Tongue (tissue), 2 donors: Measurements from ENCODE around the gene IP6K3. TPM values are rescaled to one million over a fixed set of nuclear protein-coding genes. Genes with fewer than 3 reads are reported as not detected.

Experiments
- DNase-seq: peaks from one replicate; pipeline ENCODE4 v3.0.0-alpha.2; 2015
- total RNA-seq: library from RNA; depleted of rRNA; stranded (reverse); fragments of >200 nt; gene quantifications from one replicate; pipeline ENCODE4 v1.2.3, GENCODE V29; 2014

The IP6K3 gene
- total RNA-seq, 1 donor from 2014 or later: 41.4 TPM

DNA sequence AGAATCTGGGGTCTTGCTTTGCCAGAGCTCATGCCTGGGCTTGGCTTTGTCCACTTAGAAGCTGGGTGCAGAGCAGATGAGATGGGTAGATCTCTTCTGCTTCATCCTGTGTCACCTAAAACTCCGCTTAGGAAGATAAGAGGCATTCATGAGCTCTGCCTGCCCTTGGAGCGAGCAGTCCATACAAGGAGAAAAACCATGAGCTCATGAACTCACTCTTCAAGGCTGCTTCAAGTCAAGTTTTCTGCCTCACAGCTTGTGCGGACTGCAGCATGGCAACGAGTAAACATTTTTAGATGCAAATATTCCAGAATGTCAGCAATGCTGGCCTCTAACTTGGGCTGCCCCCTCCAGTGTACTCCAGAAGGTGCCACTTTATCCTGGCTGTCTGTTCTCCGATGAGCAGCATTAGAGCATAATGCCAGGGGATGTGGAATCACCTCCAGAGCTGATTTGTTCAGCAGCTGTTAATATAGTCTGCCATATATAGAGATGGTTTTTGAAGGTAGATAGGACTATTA lies 24.5 kb downstream of the IP6K3 start:
- DNase-seq: no peak

DNA sequence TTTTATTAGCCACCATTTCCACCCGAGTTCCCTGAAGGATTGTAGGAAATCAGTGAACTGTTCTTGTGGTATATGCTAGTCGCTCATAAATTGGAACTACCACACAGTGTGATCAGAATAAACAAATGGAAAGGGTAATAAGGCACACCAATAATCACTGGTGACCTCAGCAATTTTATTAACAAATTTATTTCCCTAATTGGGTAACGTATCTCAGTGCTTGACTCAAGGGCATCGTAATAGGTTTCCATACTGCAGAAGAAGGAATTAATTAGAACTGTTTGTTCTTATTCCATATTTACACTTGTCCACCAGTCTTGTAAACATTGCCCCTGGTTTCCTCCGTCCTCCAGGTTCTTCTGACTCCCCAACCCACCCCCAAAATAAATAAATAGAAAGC lies 25.2 kb downstream of the IP6K3 start:
- DNase-seq: no peak

DNA sequence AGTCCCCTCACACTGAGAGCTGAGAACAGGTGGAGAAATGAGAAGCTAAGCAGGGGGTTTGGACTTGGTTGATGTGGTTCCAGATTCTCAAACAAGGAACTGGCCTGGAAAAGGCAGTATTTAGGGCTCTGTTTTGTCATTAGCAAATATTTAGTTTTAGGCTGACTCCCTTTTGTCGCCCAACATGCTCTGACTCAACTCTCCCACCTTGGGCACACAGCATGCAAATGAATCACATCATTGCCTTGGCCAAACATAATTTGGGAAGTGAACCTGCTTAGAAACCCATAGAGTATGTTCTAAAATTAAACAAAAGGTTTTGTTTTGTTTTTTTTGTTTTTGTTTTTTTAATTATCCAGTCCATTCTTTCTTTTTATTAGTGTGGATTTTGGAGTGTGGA lies 25.7 kb downstream of the IP6K3 start:
- DNase-seq: no peak

DNA sequence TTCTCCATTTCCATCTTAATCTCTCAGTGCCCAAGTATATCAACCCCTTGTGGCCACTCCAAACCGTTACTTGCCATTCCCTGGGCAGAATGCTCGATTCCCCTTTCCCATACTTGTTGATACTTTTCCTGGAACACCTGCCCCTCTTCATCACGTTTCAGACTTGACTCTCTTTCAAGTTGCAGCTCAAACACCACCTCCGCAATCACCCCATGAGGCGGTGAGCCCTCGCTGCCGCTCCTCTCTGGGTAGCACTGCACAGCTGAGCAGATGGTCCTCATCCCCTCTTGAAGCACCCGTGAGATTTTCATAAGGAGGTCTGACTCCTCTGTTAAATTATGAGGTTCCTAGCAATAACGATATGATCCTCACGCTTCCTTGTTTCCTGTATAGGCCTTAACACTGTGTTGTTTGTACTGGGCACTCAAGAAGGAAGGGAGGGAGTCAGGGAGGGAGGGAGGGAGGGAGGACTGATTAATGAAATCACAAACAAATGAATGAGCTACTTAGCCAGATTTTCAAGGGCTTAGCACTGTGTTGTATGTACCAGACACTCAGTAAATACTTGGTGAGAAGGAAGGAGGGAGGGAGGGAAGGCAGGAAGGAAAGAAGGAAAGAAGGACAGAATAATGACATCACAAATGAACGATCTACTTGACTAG lies 27.2 kb downstream of the IP6K3 start:
- DNase-seq: no peak

DNA sequence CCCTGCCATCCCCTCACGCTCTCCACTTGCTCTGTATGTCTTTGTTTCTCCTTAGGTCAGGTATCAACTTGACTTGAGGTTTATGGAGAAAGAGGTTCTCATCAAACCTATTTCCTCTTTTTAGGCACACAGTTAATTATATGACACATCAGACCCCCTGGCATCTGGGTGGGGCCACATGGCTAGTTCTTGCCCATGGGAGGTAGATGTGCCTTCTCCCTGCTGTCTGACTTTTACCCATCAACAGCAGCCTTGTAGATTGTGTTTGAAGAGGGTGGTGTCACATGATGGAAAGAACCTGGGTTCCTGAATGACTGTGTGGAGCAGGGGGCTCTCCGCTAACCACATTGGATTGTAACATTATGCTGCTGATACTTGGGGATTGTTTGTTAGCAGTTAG lies 28.0 kb downstream of the IP6K3 start:
- no peak for DNase-seq

DNA sequence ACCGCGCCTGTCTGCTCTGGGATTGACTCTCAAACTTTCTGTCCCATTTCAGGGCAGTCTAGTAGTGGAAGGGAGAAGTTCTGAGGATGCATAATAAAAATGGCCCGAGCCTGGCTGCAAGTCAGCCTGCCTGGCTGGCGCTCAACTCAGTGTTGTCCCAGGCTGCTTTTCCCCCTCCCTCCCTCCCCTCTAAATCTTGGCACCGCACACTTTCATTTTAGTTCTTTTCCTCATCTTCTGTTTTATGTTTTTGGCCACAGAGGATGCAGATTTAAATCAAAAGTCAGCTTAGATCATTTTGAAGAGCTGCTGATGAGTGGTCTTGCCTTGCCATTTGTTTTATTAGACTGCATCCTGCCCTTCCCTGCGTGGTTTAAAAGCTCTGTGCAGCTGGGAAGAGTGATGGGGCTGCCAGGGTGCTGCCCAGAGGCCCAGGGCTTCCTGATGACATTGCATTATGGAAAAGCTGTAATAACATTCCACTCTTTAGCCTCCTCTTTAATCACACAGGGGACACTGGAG lies 28.7 kb downstream of the IP6K3 start:
- peak; percentile 30 for DNase-seq

DNA sequence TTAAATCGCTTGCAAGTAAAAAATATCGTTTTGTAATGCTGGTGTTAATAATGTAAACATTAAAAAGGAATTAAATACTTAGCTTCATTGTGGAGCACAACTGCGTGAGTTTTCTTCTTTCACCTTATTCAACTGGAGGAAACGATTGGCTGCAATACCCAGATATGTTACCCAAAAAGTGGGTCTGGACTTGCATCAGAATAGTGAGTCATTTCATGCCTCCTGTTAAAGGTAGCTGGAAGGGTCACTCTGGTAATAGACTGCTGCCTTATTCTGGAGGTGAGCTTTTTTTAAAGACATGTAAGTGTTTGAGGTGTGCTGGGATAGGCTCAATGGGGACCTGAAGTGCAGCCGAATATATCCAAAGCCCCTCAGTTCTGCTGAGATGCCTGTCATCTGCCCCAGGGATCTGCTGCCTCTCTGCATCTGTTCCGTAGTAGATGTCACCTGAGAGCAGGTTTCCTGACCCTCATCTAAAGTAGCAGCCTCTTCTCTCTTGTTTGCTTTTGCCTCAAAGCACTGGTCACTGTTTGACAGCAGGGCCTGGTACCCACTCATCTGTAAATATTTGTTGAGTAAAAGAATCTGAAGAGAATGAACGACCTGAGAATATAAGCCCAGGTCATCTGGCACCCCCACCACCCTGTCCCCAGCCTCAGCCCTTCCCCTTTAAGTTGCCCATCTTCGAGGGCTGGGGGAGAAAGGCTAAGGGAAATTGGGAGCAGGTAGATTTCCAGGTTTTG lies 29.6 kb downstream of the IP6K3 start:
- no peak for DNase-seq

DNA sequence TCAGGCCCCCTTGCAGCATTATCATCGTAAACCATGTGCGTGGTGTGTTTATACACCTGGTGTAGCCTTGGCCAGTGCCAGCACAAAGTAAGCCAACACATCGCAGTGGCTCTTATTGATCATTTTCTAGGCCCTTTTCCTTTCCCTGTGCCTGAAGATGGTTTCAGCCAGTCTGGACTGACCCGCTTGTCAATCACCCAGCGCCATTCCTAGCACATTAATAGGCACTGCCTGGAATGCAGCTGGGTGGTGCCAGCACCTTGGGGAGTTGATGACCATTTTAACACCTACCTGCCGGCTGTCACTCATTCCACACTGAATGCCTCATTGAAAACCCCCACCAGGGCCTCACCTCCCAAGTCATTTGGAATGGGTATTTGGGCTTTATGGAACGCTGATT lies 30.3 kb downstream of the IP6K3 start:
- no peak for DNase-seq

DNA sequence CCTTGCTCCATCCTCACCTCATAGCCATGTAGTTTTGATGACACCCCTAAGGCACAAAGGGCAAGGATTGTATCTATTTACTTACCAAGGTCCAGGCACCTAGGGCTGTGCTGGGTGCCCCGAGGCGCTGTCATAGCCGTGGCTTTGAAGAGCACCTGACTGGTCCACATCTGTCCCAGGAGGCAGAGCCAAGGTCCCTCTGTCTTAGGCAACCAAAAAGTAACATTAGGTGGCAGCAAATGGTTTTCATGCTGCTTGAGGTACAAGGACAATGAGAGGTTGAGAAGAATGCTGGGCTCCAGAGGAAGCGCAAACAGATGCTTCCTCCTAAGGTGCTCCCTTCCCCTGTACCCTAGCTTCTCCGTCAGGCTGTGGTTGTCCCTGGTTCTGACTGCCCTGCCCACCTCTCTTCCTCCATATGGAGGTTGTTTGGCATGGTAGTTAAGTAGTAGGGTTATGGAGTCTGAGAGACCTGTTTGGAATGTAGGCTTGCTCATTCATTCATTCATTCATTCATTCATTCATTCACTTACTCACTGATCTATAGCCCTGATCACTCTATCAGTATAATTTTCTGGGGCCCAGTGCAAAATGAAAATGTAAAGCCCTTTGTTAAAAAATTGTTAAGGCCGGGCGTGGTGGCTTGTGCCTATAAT lies 32.2 kb downstream of the IP6K3 start:
- DNase-seq: no peak

DNA sequence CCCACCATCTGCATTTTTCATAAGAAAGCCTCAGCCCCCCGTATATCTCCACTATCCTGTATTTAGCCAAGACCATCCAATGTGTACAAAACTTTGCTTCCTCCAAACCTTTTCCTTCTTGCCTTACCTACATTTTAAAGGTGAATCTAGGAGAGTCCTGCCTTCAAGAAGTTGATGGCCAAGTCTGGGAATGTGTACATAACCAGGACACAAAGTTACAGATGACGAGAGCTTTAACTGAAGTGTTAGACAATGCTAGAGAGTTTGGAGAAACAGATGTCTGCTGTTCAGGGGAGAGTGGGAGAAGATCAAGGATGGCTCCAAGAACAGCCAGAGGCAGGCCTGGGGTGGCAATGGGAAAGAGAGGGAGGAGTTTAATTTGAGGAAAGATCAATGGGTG lies 32.9 kb downstream of the IP6K3 start:
- DNase-seq: no peak

DNA sequence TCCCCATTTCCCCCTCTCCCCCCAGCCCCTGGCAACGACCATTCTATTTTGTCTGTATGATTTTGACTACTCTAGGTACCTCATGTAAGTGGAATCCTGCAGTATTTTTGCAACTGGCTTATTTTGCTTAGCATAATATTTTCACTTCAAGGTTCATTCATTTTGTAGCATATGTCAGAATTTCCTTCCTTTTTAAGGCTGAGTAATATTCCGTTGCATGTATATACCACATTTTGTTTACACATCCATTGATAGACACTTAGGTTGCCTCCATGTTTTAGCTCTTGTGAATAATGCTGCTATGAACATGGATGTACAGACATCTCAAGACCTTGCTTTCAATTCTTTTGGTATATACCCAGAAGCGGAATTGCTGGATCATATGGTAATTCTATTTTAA lies 33.8 kb downstream of the IP6K3 start:
- no peak for DNase-seq

DNA sequence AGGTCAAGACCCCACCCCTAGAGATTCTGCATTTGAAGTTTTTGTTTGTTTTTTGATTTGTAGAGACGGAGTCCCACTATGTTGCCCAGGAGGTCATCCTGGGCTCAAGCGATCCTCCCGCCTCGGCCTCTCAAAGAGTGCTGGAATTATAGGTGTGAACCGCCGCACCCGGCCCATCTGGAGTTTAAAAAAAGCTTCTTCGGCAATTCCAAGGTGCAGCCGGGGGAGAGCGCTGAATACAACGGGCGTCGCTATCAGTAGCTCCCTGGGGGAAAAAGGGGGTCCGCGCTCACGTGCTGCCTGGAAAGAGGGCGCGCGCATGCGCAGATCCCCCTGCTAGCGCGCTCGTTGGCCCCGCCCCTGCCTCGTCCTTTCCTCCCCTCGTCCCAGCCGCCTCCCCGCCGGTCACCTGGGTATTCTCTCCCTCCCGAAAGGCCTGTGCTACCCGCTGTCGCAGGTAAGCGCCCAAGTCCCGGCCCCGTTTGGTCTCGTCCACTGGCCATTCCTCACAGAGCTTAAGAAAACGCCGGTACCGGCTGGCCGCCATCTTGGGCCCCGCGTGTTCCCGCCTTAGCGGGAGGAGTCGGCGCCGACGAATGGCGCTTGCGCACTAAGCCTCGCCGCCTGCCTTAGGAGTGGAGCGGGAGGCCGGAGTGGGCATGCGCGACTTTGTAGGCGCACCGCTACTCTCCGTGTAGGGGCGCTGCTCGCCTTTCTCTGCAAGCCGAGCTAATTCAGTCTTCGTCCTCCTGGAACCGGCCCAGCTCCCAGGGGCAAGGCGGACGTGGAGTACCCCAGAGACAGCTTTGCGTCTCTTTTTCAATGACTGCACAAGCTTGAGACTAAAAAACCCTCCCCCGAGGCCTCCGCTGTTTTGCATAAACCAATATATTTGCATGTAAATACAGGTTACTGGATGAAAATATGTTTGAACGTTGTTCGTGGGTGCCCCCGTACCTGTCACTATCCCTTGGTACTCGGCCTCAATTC lies 35.3 kb downstream of the IP6K3 start, which contains the start of gene UQCC2:
Gene UQCC2 (minus strand): TSS at position 561 of the 990 bp plus-strand sequence. CDS start 14 bp downstream, at position 547.
- DNase-seq: peak; percentile 99

DNA sequence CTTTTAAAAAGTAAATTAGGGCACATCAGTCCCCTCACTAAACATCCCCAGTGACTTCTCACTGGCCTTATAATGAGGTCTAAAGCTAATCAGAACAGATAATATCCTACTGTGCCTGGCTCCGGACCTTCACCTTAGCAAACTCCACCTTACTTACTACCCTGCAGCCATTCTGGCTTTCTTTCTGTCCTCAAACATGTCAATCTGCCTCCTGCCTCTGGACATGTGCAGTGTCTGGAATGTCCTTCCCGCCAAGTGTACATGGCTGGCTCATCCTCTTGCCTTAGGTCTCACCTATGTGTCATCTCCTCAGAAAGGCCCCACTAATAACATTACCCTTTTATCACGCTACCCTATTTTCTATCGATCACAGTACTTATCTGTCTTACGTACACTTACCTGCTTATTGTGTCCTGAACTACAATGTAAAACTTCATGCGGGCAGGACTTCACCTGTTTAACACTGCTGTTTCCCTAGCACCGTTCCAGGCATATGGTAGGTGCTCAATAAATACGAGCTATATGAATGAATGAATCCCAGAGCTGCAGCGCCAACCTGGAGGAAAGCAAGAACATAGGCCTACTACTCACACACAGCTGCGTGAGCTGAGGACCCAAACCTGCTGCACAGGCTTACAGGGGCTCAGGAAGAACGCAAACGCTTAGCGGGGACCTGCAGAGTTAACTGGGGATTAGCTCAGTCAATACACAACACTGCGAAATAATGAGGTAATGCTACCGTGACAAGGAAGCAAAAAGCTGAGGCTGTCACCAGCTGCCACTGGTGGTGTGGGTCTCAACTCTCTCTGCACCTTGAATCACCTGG lies 36.2 kb downstream of the IP6K3 start:
- peak; percentile 47 for DNase-seq

DNA sequence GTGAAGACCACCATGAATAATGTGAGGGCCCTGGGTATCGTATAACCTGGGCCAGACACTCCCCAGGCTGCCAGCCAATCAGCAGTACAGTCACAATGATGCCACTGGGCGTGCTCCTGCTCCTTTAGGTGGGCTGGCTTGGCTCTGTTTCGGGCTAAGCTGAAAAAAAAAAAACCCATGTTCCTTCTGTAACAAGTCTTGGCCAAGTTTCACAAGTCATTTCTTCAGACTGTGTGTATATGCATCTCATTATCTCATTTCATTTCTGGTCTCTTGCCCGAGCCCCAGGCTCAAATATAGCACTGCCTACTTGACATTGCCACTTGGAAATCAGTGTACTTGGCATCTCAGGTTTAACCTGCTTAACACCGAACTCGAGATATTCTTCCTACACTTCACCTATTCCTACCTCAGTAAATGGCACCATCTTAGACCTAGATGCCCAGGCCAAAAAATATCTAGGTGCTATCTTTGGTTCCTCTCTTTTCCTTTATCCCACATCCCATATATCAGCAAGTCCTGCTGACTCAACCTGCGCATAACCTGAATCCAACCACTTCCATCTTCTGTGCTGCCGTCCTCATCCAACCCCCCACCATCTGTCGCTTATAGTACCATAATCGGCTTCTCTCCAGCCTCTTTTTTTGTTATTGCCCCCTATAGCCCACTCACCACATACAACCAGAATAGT lies 37.0 kb downstream of the IP6K3 start:
- no peak for DNase-seq

DNA sequence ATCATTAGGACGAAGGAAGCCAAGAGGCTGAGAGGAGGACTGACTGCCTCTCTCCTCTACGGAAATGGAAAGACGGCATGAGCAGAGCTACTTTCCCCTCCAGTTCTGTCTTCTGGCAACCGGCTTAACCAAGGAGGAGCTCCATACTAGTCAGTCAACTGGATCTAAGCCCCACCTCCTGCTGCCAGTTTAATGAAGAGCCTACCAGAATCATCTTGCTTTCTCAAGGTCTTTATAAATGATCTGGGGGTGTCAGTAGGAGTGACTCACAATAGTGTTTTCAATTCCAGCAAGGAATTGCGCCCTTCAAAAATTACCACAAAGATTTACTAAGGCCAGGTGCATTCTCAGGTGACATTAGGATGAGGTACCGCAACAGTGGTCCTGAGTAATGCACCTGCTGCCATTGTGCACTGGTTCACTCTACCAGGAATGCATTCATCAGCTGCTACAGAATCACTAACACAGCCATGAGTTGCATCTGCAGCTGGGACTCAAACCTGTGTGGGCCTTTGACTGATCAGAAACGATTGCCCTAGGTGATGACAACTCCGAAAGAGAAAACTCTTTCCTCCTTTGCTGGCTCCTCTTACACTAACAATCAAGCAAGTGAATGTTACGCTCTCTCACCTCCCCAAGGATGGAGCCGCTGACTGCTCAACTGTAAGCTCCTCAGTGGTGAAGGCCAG lies 38.0 kb downstream of the IP6K3 start:
- no peak for DNase-seq

DNA sequence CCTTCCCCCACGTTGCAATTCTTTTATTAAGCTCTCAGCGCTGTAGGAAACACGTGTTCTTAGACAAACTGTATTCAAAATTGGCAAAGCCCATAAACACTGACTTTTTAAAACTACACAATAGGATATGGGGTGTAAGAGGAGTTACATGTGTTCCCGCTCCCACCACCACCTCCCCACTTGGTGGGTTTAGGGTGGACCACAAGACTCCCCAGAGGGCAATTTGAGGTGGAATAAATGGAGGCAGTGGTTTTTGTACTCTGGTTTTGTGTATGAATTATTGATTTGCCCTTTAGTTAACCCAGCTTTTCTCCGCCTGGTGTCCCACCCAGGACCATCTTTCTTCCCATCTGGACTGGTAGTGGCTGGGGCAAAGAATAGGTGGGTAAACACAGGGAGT lies 38.9 kb downstream of the IP6K3 start:
- DNase-seq: no peak

DNA sequence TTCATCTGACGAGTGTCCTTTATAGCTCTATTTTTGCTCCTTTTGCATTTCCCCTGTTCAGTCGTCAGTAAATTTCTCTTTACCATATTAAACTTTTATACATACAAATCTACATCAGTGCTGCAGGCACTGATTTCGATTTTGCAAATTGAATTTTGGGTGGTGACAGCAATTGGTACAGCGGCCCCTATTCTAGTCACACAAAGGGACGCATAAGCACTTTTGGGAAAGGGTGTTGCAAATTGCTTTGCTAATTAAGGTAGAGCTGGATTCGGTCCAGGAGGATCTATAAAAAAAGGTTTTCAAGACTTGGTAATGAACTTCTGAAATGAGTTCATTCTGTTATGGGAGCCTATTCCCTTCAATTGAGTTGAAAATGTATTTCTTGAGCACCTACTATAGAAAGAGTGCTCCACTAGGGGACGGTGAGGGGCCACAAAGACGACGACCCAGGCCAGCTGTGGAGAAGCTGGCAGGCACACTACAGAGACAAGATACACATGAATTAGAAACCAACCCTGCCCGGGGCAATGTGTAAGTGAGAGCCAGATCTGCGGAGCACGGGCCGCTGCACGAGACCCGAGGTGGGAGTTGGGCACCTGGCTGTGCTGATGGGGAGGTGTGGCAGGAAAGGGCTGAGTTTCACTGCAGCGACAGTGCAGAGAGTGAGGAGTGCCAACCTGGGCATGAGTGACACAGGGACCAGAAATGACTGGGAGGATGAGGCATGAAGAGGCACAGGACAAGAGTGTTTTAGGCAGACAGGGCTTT lies 40.6 kb downstream of the IP6K3 start:
- DNase-seq: no peak

DNA sequence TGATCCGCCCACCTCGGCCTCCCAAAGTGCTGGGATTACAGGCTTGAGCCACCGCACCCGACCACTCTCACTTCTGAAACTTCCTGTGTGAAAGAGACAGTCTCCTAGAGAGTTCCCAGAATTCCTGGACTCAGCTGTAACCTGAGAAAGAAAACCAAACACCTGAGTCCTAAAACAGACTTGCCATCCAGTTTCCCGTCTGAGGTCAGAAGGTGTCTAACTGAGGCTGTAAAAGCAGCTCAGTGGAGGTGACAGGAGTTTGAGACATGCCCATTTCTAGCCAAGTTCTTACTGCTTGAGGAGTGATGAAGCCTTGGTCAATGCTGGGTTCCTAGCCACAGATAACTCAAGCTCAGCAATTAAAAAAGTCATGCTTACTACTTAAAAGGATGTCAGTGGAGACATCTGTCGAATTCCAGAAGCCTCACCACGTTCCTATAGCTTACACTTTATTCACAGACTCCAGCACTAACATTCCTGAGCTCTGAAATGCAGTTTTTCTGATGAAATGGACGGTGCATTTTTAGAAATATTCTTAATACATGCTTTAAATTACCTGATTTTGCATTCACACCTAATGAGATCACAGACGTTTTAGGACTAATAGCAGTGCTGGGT lies 41.3 kb downstream of the IP6K3 start:
- no peak for DNase-seq
